HG03439 (cell line): ENCODE data around the gene PRKAR1A.
"Not testable (repeated sequence)": the region's sequence is repeated elsewhere in the genome, so short reads cannot be mapped to it uniquely, and the experiment has no call there.

Source experiments
- ATAC-seq: cut with Tn5 transposase; IDR thresholded peaks from one replicate; pipeline ENCODE4 v1.9.1; 2021; ENCODE audit warnings: mild to moderate bottlenecking, moderate library complexity; ENCODE audit not compliant: unreplicated experiment

PRKAR1A gene

DNA sequence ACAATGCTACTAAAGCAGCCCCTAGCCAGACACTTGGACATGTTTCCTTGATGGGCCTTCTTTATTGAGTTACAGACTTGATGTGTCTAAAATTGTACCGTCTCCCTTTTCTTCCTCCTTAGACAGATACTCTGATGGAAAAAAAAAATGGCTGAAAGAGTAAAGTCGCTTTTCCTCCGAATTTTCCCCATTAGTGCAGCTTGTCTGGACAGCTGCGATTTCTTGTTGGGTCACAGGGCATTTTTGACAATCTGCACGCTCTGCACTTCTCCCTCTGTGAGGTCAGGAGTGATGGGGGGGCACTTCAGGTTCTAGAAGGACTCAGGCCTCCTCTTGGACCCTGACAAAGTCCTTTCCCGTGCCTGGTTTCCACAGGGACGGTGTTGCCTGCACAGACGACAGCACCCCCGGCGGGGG lies 968 bp upstream of the PRKAR1A start:
- no peak for ATAC-seq

DNA sequence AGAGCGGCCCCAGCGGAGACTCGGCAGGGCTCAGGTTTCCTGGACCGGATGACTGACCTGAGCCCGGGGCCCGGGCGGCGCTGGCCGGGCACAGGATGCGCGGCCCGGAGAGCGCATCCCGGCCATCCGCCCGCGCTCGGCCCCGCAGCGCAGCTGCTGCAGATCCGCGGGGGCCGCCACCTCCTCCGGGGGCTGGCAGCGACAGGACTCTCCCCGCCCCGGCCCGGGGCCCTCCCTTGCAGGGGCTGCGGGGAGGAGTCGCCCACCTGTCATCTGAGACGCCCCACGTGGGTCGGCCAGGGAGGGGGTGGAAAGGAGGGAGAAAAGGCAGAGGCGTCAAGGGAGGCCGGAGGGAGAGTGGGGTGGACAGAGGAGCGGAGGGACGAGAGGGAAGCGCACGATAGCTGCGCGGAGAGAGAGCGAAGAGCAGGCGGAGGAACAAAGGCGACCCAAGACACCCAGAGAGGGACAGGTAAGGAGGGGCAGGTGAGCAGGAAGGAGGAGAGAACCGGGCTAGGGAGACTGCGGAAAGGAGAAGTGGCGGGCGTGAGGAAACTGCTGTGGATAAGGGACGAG lies 471 bp upstream of the PRKAR1A start:
- ATAC-seq, result peak; percentile 49

DNA sequence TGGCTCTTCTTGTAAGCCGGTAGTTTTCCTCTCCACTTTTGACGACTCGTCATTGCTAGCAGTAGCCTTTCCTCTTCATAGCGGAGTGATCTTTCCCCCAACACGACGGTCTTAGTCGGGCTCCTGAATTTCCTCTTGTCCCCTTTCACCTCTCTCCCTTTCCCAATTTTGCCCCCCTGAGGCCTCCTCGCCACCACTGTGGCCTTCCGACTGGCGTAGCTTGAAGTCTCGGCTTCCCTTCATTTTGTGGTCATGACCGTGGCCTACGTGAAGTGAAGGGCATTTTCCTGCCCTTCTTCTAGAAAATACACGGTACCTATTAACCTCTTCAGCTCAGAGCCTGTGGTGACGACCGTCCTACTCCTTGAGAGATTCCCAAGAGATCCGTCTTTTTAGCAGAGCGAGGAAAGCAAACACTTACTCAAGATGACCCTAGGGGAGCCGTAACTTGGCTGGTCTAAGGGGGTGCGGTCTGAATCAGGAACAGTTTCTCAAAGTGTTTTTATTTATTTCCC lies 787 bp downstream of the PRKAR1A start:
- no peak for ATAC-seq

DNA sequence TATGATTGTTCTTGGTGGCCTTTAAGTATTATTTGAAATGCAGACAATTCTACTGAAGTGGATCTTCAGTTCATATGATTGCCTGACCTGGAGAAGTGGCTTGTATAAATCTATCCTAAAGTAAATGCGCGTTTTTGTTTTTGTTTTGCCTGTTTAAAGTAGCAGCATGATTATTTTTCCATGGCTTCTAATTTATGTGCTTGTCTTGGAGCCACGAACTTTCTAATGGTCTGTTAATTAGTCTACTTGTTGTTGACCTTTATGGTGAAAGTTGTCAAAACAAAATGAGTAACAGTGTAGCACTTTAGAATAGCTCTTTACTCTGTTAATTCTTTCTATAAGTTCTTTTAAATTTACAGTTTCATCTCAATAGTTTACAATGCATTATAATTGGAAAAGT lies 1.7 kb downstream of the PRKAR1A start:
- no peak for ATAC-seq

DNA sequence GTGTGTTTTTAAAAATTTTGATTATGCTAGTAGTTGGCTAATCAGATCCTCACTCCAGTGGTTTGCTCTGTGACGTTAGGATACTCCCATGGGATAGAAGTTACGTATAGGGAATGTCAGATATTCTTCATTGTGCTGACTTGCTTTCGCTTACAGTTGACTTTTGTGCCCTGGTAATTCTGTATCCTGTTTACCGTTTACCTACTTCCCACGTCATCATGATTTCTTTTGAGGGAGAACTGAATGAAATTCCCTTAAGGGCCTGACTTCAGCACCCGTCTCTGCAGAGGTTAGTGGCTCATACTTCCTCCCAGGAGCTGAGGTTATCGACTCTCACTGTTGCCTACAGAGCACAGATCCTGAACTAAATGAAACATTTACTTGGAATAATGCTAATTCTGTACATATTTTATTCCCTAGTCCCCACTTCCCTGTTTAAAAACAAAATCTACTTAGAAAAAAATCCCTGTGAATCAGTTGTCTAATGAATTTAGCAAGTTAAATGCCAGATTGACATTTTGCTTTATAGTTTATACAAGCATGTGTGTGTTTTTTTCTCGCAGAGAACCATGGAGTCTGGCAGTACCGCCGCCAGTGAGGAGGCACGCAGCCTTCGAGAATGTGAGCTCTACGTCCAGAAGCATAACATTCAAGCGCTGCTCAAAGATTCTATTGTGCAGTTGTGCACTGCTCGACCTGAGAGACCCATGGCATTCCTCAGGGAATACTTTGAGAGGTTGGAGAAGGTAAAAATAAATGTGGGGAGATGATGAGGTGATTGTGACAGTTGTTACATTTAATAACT lies 2.8 kb downstream of the PRKAR1A start:
- ATAC-seq, result no peak

DNA sequence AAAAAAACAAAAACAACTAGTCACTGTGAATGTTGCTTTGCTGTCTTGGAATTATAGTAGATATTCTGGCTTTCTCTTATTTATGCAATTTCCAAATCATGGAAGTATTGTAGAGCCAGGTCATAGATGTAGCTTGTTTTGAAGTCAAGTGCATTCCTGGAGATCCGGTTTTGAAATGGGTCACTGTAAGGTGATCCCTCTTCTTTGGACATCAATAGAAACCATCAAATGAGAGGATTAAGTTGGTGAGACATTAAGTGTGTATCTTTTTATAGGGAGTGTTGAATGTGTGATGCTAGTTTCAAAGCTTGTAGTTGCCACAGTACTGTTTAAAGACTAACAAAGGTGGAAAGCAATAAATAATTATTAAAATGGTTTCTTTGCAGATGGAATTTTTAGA lies 4.5 kb downstream of the PRKAR1A start:
- no peak for ATAC-seq

DNA sequence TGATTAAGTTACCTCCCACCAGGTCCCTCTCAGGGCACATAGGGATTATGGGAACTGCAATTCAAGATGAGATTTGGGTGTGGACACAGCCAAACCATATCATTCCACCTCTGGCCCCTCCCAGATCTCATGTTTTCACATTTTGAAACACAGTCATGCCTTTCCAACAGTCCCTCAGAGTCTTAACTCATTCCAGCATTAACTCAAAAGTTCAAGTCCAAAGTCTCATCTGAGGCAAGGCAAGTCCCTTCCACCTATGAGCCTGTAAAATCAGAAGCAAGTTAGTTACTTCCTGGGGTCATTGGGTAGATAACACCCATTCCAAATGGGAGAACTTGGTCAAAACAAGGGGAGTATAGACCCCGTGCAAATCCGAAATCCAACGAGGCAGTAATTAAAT lies 5.4 kb downstream of the PRKAR1A start:
- not testable (repeated sequence) for ATAC-seq

DNA sequence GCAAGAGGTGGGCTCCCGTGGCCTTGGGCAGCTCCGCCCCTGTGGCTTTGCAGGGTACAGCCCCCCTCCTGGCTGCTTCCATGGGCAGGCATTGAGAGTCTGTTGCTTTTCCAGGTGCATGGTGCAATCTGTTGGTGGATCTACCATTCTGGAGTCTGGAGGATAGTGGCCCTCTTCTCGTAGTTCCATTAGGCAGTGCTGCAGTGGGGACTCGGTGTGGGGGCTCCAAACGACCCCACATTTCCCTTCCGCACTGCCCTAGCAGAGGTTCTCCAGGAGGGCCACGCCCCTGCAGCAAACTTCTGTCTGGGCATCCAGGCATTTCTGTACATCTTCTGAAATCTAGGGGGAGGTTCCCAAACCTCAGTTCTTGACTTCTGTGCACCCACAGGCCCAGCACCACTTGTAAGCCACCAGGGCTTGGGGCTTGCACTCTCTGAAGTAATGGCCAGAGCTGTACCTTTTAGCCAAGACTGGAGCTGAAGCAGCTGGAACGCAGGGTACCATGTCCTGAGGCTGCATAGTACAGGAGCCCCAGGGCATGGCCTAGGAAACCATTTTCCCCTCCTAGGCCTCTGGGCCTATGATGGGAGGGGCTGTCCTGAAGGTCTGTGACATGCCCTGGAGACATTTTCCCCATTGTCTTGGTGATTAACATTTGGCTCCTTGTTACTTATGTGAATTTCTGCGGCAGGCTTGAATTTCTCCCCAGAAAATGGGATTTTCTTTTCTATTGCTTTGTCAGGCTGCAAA lies 6.0 kb downstream of the PRKAR1A start:
- ATAC-seq, result no peak

DNA sequence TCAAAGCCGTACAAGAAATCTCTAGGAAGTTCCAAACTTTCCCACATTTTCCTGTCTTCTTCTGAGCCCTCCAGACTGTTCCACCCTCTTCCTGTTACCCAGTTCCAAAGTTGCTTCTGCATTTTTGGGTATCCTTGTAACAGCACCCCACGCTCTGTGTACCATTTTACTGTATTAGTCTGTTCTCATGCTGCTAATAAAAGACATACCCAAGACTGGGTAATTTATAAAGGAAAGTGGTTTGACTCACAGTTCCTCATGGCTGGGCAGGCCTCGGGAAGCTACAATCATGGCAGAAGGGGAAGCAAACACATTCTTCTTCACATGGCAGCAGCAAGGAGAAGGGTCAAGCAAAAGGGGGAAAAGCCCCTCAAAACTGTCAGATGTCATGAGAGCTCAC lies 6.8 kb downstream of the PRKAR1A start:
- not testable (repeated sequence) for ATAC-seq

DNA sequence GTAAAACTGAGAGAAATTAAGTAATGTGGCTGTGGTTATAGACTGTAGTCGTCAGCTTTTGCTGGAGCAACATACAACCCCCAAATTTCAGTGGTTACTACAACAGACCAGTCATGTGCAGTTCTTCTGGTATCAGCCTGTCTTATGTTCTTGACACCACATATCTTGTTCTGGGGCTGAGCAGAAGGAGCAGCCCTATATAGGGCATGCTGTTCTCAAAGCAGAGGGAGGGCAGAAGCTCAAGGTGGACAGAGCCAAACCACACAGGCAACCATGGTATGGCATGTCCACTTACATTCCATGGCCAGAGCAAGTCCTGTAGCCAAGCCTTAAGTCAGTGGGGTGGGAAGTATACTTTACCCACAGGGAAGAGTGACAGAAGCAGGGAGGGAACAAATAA lies 7.7 kb downstream of the PRKAR1A start:
- ATAC-seq, result no peak

DNA sequence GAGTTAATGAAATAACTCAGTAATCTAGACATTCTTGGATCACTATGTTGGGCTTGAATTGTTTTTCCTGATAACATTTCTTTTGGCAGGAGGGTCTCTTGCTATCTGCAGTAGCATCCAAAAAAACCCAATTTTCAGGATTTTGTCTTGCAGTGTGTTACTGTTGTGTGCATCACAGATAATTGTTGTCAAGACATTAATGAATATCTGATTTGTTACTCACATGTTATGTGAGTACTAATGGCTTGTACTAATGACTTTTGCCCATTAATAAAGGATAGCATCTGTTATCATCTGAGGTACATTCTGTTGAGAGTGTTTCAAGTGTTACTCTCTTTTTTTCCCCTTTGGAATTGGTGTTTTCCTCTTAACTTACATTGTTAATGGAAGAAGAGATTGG lies 10.0 kb downstream of the PRKAR1A start:
- no peak for ATAC-seq

DNA sequence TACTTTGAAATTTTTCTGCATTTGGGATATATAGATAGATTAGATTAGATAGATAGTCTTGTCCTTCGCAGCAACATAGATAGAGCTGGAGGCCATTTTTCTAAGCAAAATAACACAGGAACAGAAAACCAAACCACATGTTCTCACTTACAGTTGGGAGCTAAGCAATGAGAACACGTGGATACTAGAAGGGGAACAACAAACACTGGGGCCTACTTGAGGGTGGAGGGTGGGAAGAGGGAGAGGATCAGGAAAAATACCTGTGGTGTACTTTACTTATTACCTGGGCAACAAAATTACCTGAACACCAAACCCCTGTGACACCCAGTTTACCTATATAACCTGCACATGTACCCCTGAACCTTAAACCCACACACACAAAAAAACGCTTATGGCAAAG lies 14.3 kb downstream of the PRKAR1A start:
- no peak for ATAC-seq

DNA sequence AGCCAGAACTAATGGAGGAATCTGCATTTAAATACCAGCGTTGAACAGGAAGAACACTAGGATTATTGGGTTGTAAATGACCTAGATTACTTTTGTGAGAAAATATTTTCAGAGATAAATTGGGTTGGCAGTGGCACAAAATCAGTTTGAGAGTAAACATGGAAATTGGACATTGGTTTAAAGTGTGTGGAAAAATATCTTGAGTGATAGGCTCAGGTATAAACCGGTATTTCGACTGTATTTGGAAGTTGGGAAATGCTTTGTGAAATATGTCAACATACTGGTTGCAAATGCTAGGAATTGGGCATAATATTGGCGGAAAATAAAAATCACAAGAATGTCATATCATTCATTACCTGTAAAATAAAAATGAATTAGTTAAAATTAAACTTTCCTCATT lies 15.1 kb downstream of the PRKAR1A start:
- ATAC-seq, result no peak

DNA sequence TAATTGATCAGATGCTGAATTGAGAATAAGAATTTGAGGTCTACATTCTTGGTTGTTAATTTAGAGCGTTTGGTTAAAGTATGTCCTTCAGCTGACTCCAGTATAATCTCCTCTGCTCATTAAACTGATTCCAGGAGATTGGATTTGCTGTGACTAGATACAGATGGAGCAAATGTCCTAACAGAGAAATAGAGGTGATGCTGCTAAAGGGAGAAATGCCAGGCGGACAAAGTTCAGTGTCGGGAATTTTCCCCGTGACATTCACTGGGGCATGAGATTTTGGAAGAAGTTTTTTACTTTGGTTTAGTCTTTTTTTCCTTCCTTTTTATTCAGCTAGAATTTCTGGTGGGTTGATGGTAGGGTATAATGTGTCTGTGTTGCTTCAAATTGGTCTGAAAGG lies 19.0 kb downstream of the PRKAR1A start:
- ATAC-seq, result no peak

DNA sequence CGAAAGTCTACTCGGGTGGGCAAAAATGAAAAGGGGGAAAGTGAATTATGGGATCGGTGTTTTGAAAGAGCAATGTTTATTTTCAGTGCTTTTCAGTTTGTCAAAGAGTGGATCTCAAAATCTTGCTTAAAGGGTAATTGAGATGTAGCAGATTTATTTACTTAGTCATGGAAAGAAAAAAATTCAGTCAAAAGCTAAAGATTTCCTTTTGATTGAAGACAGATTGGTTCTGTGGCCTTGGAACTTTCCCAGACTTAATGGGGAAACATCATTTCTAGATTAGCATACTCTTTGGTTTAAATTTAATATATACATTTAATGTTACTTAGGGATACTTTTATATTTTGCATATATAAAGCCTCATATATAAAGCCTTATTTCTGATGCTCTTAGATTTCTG lies 20.6 kb downstream of the PRKAR1A start:
- ATAC-seq, result no peak

DNA sequence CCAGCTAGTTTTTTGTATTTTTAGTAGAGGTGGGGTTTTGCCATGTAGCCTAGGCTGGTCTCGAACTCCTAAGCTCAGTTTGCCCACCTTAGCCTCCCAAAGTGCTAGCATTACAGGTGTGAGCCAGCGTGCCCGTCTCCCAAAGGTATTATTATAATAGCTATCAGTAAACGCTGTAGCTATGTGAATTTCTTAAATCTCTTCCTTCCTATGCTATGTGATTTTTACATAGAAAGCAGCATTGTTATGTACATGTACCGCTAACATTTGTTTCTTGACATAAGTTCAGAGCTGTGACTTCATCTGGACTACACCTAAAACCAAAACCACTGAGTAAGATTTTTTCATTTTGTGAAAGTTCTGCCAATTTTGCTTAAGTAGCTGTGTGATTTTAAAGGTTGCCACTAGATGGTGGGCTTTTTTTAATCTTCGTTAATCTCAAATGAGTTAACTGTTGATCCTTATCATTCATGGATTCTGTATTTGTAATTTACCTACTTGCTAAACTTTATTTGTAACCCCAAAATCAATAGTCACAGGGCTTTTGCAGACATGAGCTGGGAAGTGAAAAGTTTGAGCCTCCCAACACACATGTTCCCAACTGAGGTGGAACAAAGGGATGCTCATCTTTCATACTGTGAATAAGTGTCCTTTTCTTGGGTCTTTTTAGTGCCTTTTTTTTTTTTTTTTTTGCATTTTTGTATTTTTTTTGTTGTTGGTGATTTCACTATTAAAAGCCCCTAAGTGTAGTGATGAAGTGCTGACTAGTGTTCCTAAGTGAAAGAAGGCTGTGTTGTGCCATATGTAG lies 21.9 kb downstream of the PRKAR1A start:
- no peak for ATAC-seq

DNA sequence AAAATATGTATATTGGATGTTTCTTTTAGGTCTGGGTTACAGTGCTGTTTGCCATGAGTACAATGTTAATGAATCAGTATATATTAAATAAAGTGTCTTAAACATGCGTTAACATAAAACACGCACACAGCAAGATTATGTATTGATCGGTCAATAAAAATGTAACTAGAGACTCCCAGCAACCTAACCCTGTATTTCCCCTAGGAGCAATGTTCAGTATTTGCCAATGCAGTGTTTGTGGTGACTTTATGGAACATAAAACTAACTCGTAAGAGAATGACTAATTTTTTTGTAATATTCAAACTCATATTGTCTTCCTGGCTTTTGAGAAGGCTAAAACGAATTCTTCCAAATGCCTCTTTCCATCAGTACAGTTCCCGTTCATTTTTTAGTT lies 22.5 kb downstream of the PRKAR1A start:
- no peak for ATAC-seq

DNA sequence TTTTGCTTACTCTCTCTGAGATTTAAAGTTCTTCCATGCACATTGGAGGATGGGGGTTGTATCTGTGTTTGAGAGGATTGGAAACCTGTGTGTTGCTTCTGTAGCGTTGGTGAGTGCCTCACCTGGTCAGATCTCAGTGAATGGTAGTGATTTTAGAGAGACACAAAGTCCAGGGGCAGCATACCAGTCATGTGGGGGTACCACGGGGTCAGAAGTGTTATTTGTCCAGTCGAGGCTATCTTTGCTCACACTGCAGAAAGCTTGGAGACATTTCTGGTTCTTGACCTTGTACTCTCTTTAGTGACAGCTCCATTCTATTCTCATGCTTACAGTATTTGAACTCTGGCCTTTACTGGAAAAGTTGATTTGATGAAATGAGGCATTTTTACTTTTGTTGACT lies 23.7 kb downstream of the PRKAR1A start:
- no peak for ATAC-seq

DNA sequence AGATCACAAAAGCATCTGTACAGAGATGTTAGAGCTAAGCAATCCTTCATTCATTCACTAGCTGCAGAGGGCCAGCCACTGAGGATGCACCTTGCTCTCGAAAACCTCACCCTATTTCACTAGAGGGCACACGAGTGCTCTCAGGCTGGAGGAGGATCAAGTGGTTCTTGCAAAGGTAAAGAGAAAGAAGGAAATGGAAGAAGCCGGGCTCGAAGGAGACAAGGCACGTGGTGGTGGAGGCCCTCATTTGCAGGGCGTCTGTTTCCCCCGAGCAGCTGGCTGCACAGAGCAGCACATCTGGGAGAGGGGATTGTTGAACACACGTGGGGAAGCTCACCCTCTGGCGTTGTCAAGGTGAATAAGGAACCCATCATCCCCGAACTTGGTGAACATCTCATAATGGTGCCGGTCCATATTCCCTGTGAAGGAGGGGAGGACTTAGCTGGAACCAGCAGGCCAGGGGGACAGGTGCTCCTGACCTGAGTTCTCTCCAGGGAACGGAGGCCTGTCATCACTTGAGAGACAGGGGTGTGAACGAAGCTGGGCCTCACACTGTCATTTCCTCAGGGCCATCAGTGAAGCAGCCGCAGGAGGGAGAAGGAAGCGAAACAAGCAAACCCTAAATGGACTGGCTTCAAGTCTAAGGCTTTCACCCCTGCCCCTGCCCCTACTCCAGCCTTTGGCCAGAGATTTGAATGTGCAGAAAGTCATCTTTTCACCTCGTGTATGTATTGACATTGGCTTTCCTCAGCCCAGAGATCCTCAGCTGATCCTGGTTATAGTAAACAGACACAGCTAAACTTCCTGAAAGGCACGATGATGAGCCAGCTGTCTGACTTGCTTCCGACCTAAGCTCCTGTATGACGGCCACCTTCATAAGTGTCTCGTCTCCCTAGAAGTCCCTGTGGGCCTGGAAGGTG lies 27.6 kb downstream of the PRKAR1A start:
- ATAC-seq, result no peak

DNA sequence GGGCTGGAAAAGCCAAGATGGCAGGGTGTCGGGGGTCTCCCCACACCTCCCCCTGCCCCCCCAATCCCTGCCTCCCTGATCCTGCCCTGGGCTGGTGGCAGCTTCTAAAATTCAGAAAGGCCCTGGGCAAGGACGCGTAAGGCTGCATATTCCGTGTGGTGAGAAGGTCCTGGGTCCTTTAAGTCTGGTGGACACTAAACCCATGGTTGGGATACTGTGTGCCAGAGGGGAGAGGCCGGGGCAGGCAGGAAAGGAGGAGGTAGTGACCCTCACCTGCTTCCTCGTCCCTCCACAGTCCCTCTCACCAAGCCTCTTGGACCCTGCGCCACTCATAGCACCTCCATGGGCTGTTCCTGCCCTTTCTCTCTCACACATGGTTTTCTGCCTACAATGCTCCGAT lies 28.8 kb downstream of the PRKAR1A start:
- no peak for ATAC-seq
